Epidermal melanocyte (primary cell): Measurements from ENCODE around the gene KTN1.

ENCODE experiments used
- DNase-seq: peaks from one replicate; pipeline ENCODE4 v3.0.0; 2011; ENCODE audit warnings: low spot score; ENCODE audit not compliant: insufficient read length

Gene KTN1

GRCh38 chr14:55579724-55580469 is at the start of gene KTN1:
Gene KTN1 (plus strand): TSS chr14:55580207. CDS start chr14:55612049, 31,842 bp downstream.
- DNase-seq = peak; percentile 67

GRCh38 chr14:55530464-55530863 is 49.5 kb upstream of the KTN1 start:
- no peak for DNase-seq

- DNase-seq = no peak
Observed at GRCh38 chr14:55532645-55533344, 47.2 kb upstream of the KTN1 start.

GRCh38 chr14:55533960-55534359 is 46.0 kb upstream of the KTN1 start:
- DNase-seq = no peak

- no peak for DNase-seq
Observed at GRCh38 chr14:55535516-55536203, 44.3 kb upstream of the KTN1 start.

- DNase-seq = no peak
Observed at GRCh38 chr14:55536204-55536708, 43.8 kb upstream of the KTN1 start.

GRCh38 chr14:55537782-55538181 is 42.2 kb upstream of the KTN1 start:
- no peak for DNase-seq

- DNase-seq = no peak
Observed at GRCh38 chr14:55539975-55540374, 40.0 kb upstream of the KTN1 start.

GRCh38 chr14:55540847-55541773 is 38.9 kb upstream of the KTN1 start:
- no peak for DNase-seq

- DNase-seq = no peak
Observed at GRCh38 chr14:55545779-55546178, 34.2 kb upstream of the KTN1 start.

GRCh38 chr14:55546212-55546874 is 33.7 kb upstream of the KTN1 start:
- DNase-seq = no peak

- DNase-seq = no peak
Observed at GRCh38 chr14:55547650-55548315, 32.2 kb upstream of the KTN1 start.

GRCh38 chr14:55553791-55554190 is 26.2 kb upstream of the KTN1 start:
- no peak for DNase-seq

GRCh38 chr14:55556929-55557623 is 22.9 kb upstream of the KTN1 start:
- DNase-seq = peak; percentile 77

- no peak for DNase-seq
Observed at GRCh38 chr14:55562135-55562534, 17.9 kb upstream of the KTN1 start.

GRCh38 chr14:55568618-55569017 is 11.4 kb upstream of the KTN1 start:
- DNase-seq = no peak

GRCh38 chr14:55571125-55571889 is 8.7 kb upstream of the KTN1 start:
- DNase-seq = no peak

GRCh38 chr14:55572578-55572977 is 7.4 kb upstream of the KTN1 start:
- no peak for DNase-seq

GRCh38 chr14:55574988-55575387 is 5.0 kb upstream of the KTN1 start:
- DNase-seq = no peak
